Mammary epithelial cell (primary cell): ENCODE measurements around the gene SCP2.
"Not testable (repeated sequence)": the region's sequence is repeated elsewhere in the genome, so short reads cannot be mapped to it uniquely, and the experiment has no call there.

ENCODE experiments used
- EZH2 ChIP-seq: IDR thresholded peaks from 2 replicates; pipeline ENCODE4 v1.6.1; 2012; ENCODE audit warnings: low read length, inconsistent platforms, borderline replicate concordance
- TF ChIP-seq, protein P1 (sequence below), 2 donors: IDR thresholded peaks in 1 of 2; conservative IDR thresholded peaks in 1 of 2; 2 replicates each; pipeline ENCODE4 v1.5.1; 2011 to 2012; ENCODE audit warnings: inconsistent platforms in 2 of 2, low read length in 2 of 2, mild to moderate bottlenecking in 2 of 2, control low read depth in 1 of 2, low read depth in 1 of 2; ENCODE audit not compliant: insufficient read depth in 1 of 2; ENCODE audit errors: extremely low read depth in 1 of 2

DNA sequence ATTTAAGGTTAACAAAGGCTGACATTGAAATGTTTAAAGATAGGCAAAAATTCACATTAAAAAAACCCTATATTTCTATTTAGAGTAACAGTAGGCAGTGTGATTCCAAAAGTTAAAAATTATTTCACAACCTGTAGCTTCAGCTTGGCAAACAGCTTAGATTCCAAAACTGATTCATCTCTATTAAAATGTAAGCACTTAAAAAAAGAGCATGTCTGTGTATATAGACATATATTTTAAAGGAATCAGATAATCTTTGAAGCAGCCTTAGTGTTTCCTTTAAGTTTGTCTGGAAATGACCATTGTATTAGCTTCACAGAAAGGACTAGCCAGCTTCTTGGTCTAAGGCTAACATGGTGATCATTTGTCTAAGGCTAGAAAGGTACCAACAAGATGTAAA is 65.7 kb downstream of the SCP2 start:
- TF ChIP-seq, protein P1, sequence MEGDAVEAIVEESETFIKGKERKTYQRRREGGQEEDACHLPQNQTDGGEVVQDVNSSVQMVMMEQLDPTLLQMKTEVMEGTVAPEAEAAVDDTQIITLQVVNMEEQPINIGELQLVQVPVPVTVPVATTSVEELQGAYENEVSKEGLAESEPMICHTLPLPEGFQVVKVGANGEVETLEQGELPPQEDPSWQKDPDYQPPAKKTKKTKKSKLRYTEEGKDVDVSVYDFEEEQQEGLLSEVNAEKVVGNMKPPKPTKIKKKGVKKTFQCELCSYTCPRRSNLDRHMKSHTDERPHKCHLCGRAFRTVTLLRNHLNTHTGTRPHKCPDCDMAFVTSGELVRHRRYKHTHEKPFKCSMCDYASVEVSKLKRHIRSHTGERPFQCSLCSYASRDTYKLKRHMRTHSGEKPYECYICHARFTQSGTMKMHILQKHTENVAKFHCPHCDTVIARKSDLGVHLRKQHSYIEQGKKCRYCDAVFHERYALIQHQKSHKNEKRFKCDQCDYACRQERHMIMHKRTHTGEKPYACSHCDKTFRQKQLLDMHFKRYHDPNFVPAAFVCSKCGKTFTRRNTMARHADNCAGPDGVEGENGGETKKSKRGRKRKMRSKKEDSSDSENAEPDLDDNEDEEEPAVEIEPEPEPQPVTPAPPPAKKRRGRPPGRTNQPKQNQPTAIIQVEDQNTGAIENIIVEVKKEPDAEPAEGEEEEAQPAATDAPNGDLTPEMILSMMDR (conservative IDR thresholded peaks at IDR 0.05 in 1 of 2, IDR thresholded peaks at IDR 0.05 in 1 of 2; ENCODE audit: extremely low read depth in 1 of 2, insufficient read depth in 1 of 2, low read depth in 1 of 2, low read length in 2 of 2) = not testable (repeated sequence)
- TF ChIP-seq EZH2 = not testable (repeated sequence)
